NT2/D1 (cell line): ENCODE measurements around the gene FTCD.
A peak's percentile ranks its signal among the peaks of the same experiment; 100 is the strongest.
"Not testable (repeated sequence)": the region's sequence is repeated elsewhere in the genome, so short reads cannot be mapped to it uniquely, and the experiment has no call there.

ENCODE experiments used
- DNase-seq: peaks from one replicate; pipeline ENCODE4 v3.0.0-alpha.2; 2011; ENCODE audit warnings: low read depth, low spot score
- H3K27me3 ChIP-seq: 2 replicates; pipeline ENCODE4 v1.6.0; 2011; ENCODE audit warnings: mild to moderate bottlenecking; ENCODE audit not compliant: insufficient read length, insufficient read depth
- H3K36me3 ChIP-seq: 2 replicates; pipeline ENCODE4 v1.6.1; 2011; ENCODE audit warnings: mild to moderate bottlenecking, low read length, mixed read lengths; ENCODE audit not compliant: insufficient read depth, insufficient read length
- H3K4me1 ChIP-seq: 2 replicates; pipeline ENCODE4 v1.5.1; 2011; ENCODE audit not compliant: insufficient read depth, insufficient read length
- H3K4me3 ChIP-seq: 2 replicates; pipeline ENCODE4 v1.5.1; 2011; ENCODE audit warnings: low read depth; ENCODE audit not compliant: insufficient read length
- H3K9ac ChIP-seq: 2 replicates; pipeline ENCODE4 v1.6.0; 2011; ENCODE audit warnings: low read depth; ENCODE audit not compliant: insufficient read length
- H3K9me3 ChIP-seq: 2 replicates; pipeline ENCODE4 v1.5.1; 2011; ENCODE audit warnings: mild to moderate bottlenecking, low read length; ENCODE audit not compliant: insufficient read depth
- SUZ12 ChIP-seq: IDR thresholded peaks from 2 replicates; pipeline ENCODE4 v1.6.1; 2011; ENCODE audit not compliant: insufficient read length, insufficient read depth; ENCODE audit errors: extremely low read depth
- YY1 ChIP-seq: IDR thresholded peaks from 2 replicates; pipeline ENCODE4 v1.6.1; 2011; ENCODE audit not compliant: insufficient read length, insufficient read depth
- ZNF274 ChIP-seq: IDR thresholded peaks from 2 replicates; pipeline ENCODE4 v1.6.1; 2011; ENCODE audit warnings: mild to moderate bottlenecking, low read depth, low read length

FTCD gene

GRCh38 chr21:46184625-46185555 lies 29.5 kb upstream of the FTCD start:
- peak; percentile 85 for DNase-seq
- peaks cover 39% of the 10 kb centered on the region for H3K4me1 ChIP-seq

DNA sequence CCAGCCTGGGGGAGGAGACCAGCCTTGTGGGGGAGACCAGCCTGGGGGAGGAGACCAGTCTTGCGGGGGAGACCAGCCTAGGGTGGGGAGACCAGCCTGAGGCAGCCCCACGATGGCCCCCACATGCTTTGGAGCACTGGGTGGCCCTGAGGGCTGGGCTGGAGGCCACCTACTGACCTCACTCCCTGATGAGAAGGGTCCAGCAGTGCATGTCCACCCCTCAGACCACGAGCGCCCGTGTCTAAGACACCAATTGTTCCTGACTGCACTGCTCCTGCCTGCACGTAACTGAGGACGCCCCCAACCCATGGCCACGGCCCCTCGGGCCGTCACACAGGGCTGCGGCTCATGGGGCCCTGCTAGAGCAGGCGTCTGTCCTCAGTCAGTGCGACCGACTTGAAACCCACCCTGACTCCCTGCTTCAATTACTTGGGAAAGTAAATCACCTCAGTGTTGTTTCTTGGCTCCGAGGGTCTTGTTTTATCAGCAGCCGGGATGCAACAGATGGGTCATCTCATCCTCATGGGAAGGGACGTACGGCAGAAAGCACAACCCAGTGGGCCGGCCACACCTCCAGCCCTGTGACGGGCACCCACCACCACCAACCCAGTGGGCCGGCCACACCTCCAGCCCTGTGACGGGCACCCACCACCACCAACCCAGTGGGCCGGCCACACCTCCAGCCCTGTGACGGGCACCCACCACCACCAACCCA lies 28.7 kb upstream of the FTCD start, which contains the start of gene SPATC1L:
Gene SPATC1L, minus strand, starts transcription at position 550 of the 715 bp plus-strand sequence. CDS start 1,643 bp downstream, outside the sequence.
- peak within 1 kb of the TSS; percentile 94 for H3K4me3 ChIP-seq
- H3K36me3 ChIP-seq: peaks cover 29% of the 10 kb centered on the region
- peaks cover 35% of the 10 kb centered on the region for H3K4me1 ChIP-seq
- peak within 1 kb of the TSS; percentile 92 for H3K9ac ChIP-seq
- TF ChIP-seq SUZ12 (no peak), YY1 (no peak), ZNF274 (no peak)
- no peaks in the 10 kb centered on the region for H3K9me3 ChIP-seq
- peak; percentile 76 for DNase-seq
- H3K27me3 ChIP-seq: no peaks in the 10 kb centered on the region

More at GRCh38 chr21:46184625-46185555, 29.5 kb upstream of the FTCD start:
- H3K9me3 ChIP-seq: no peaks in the 10 kb centered on the region
- TF ChIP-seq YY1: no peak
- no peak for TF ChIP-seq SUZ12
- no peak for TF ChIP-seq ZNF274
- no peaks in the 10 kb centered on the region for H3K27me3 ChIP-seq
- H3K36me3 ChIP-seq: peaks cover 30% of the 10 kb centered on the region
- H3K9ac ChIP-seq: peak overlapping the region; percentile 74
- peak overlapping the region; percentile 59 for H3K4me3 ChIP-seq

DNA sequence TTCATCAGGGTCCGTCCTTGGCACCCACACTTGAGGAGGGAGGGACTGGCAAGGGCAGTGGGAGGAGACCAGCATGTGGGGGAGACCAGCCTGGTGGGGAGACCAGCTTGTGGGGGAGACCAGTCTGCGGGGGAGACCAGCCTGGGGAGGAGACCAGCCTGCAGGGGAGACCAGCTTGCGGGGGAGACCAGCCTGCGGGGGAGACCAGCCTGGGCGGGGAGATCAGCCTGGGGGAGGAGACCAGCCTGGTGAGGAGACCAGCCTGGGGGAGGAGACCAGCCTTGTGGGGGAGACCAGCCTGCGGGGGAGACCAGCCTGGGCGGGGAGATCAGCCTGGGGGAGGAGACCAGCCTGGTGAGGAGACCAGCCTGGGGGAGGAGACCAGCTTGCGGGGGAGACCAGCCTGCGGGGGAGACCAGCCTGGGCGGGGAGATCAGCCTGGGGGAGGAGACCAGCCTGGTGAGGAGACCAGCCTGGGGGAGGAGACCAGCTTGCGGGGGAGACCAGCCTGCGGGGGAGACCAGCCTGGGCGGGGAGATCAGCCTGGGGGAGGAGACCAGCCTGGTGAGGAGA lies 28.0 kb upstream of the FTCD start:
- H3K36me3 ChIP-seq: peaks cover 29% of the 10 kb centered on the region
- H3K4me1 ChIP-seq: peaks cover 35% of the 10 kb centered on the region
- H3K4me3 ChIP-seq: peak overlapping the region; percentile 94
- H3K27me3 ChIP-seq, DNase-seq, H3K9me3 ChIP-seq: not testable (repeated sequence)
- peak overlapping the region; percentile 92 for H3K9ac ChIP-seq

- no peak for DNase-seq
- no peak for TF ChIP-seq YY1
- no peak for TF ChIP-seq SUZ12
- no peak for TF ChIP-seq ZNF274
- peaks cover 25% of the 10 kb centered on the region for H3K36me3 ChIP-seq
- H3K4me3 ChIP-seq: no peak overlapping the region
- H3K9ac ChIP-seq: peak overlapping the region; percentile 61
- H3K4me1 ChIP-seq: peaks cover 32% of the 10 kb centered on the region
- H3K27me3 ChIP-seq: no peaks in the 10 kb centered on the region
- H3K9me3 ChIP-seq: no peaks in the 10 kb centered on the region
Measured at GRCh38 chr21:46182548-46183336, 27.4 kb upstream of the FTCD start.

- Histone ChIP-seq H3K27me3 (no peaks in the 10 kb centered on the region), H3K4me1 (peaks cover 29% of the 10 kb centered on the region), H3K9ac (no peak overlapping the region), H3K36me3 (peaks cover 19% of the 10 kb centered on the region), H3K9me3 (no peaks in the 10 kb centered on the region), H3K4me3 (no peak overlapping the region)
- no peak for TF ChIP-seq ZNF274
- TF ChIP-seq YY1: no peak
- no peak for TF ChIP-seq SUZ12
- no peak for DNase-seq
Measured at GRCh38 chr21:46181953-46182547, 26.7 kb upstream of the FTCD start.

- Histone ChIP-seq H3K9ac (no peak overlapping the region), H3K4me1 (peaks cover 29% of the 10 kb centered on the region), H3K36me3 (peaks cover 19% of the 10 kb centered on the region), H3K27me3 (no peaks in the 10 kb centered on the region), H3K4me3 (no peak overlapping the region), H3K9me3 (no peaks in the 10 kb centered on the region)
- no peak for DNase-seq
- TF ChIP-seq YY1: no peak
- TF ChIP-seq SUZ12: no peak
- TF ChIP-seq ZNF274: no peak
Measured at GRCh38 chr21:46181436-46181835, 26.1 kb upstream of the FTCD start.
